Heart left ventricle (tissue), 13 donors: ENCODE data around the gene CERS3.

Experiments used
- POLR2A ChIP-seq, 2 donors: fragments of 450-650 bp; IDR thresholded peaks; one replicate each; pipeline ENCODE4 v1.6.1; 2017; ENCODE audit warnings: antibody characterized with exemption in 2 of 2, mild to moderate bottlenecking in 2 of 2, moderate library complexity in 2 of 2
- TF ChIP-seq, protein P1 (sequence below), 12 donors: fragments of 200-600 bp; sonication (generic) in 4 of 12; IDR thresholded peaks; one replicate each; pipeline versions ENCODE4 v1.5.0 to v1.8.0; 2018 to 2022; ENCODE audit warnings: antibody characterized with exemption in 12 of 12, mild to moderate bottlenecking in 5 of 12
- donor health status: ischemic (EF 13 %, LVEDD 7.1; RV severe dilation, severe dysfunction).
- donor health status: DM: no; HTN: yes; CAD: no.
- donor health status: DM: no; HTN: no; CAD: no.
- donor health status: ischemic (EF 25% LVEDD 6.9; RV normal size, moderate dysfunction).
- donor health status: ischemic (EF 25% LVEDD 5.7; RV mildly dilated, moderate dysfunction).
- donor health status: ischemic (EF 35%, LVEDD 5.7; RV mildly dilated, moderate dysfunction).
- donor health status: nonischemic (EF 11% LVEDD 7.7; RV severe dilation, severe dysfunction).
- donor health status: DM: yes; HTN: yes; CAD: no.
- donor health status: PGD.
- donor health status: ischemic (EF 29% LVEDD 5.4; RV normal size, mild dysfunction).
- donor health status: nonischemic (EF 23%, LVEDD 6.1; RV moderate dilation, normal function).

DNA sequence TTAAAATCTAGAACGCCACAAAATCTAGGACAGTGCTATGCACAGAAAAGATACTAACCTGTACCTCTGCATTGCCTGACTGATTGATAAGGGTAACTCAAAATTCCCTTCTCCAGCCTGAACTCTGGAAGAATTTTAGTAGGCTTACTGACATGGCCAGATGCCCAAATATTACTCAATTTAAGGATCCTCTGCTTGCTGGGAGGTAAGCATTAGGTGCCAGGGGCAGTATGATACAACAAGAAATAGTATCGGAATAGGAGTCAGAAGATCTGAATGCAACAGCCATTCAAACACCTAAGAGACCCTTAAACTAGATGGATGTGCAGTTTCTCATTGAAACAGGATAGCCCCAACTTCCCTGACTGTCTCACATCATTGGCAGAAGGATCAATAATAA, 45.4 kb downstream of the CERS3 start:
- TF ChIP-seq, protein P1, sequence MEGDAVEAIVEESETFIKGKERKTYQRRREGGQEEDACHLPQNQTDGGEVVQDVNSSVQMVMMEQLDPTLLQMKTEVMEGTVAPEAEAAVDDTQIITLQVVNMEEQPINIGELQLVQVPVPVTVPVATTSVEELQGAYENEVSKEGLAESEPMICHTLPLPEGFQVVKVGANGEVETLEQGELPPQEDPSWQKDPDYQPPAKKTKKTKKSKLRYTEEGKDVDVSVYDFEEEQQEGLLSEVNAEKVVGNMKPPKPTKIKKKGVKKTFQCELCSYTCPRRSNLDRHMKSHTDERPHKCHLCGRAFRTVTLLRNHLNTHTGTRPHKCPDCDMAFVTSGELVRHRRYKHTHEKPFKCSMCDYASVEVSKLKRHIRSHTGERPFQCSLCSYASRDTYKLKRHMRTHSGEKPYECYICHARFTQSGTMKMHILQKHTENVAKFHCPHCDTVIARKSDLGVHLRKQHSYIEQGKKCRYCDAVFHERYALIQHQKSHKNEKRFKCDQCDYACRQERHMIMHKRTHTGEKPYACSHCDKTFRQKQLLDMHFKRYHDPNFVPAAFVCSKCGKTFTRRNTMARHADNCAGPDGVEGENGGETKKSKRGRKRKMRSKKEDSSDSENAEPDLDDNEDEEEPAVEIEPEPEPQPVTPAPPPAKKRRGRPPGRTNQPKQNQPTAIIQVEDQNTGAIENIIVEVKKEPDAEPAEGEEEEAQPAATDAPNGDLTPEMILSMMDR (IDR thresholded peaks at IDR 0.05), result no peak
- TF ChIP-seq POLR2A (IDR thresholded peaks at IDR 0.05), result no peak
